ENCODE data around the gene SGO2.

GRCh38 chr2:200534572-200534971 is 8.6 kb downstream of the SGO2 start:
- no peak for TF ChIP-seq POLR2A (IDR thresholded peaks at IDR 0.05)
- TF ChIP-seq, protein P1, sequence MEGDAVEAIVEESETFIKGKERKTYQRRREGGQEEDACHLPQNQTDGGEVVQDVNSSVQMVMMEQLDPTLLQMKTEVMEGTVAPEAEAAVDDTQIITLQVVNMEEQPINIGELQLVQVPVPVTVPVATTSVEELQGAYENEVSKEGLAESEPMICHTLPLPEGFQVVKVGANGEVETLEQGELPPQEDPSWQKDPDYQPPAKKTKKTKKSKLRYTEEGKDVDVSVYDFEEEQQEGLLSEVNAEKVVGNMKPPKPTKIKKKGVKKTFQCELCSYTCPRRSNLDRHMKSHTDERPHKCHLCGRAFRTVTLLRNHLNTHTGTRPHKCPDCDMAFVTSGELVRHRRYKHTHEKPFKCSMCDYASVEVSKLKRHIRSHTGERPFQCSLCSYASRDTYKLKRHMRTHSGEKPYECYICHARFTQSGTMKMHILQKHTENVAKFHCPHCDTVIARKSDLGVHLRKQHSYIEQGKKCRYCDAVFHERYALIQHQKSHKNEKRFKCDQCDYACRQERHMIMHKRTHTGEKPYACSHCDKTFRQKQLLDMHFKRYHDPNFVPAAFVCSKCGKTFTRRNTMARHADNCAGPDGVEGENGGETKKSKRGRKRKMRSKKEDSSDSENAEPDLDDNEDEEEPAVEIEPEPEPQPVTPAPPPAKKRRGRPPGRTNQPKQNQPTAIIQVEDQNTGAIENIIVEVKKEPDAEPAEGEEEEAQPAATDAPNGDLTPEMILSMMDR (IDR thresholded peaks at IDR 0.05): no peak
